ENCODE data around the gene RNU7-1.

Gene RNU7-1

DNA sequence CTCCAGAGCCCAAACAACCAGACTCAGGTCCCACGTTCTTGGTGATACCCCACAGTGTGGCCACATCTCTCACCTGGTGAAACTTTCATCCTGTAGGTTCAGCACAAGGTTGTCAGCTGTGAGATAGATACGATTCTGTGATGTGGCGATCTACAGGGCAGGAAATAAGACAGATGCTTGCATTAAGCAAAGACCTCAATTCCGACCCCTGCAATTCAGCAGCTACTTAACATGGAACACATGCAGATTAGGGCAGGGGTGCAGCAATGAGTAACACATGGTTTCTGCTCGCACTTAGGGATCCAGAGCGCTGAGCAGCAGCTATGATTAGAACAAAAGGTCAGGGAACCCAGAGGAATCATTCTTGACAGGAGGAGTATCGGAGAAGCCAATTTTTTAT lies 22.7 kb downstream of the RNU7-1 start:
- FAIRE-seq: no peak

DNA sequence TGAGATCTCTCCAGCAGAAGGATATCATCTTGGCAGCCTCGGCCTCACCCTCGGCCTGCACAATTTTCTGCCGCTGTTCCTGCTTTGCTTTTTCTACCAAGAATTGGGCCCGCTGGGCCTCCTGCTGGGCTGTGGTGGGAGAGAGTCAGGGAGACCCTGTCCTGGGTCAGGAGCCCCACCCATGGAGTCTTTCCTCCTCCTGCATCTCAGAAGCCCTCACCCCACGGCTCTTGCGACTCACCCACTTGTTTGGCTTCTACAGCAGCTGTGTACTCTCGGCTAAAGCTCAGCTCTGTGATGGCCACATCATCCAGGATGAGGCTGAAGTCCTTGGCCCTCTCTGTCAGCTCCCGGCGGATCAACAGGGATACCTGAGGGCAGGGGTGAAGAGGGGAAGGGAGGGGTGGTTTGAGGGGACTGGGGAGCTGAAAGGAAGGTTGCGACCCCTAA lies 24.1 kb downstream of the RNU7-1 start:
- FAIRE-seq: no peak

DNA sequence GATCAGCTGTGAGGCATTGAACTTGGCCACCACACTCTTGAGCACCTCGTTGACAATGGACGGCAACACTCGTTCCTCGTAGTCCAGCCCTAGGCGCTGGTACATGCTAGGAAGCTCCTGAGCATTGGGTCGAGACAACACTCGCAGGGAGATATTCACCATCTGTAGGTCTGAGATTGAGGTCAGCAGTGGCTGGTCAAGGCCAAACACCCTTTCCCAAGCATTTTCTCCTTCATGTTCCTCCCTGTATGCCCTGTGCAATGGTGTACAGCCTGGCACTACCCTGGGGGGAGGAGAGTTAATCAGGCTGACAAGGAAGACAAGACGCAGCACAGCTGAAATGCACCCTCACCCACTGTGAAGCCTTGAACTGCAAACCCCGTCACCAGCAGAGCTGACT lies 24.8 kb downstream of the RNU7-1 start:
- no peak for FAIRE-seq

- FAIRE-seq: no peak
Measured at GRCh38 chr12:6970096-6970527, 26.5 kb downstream of the RNU7-1 start.

- no peak for FAIRE-seq
Measured at GRCh38 chr12:6974180-6974579, 30.6 kb downstream of the RNU7-1 start.

DNA sequence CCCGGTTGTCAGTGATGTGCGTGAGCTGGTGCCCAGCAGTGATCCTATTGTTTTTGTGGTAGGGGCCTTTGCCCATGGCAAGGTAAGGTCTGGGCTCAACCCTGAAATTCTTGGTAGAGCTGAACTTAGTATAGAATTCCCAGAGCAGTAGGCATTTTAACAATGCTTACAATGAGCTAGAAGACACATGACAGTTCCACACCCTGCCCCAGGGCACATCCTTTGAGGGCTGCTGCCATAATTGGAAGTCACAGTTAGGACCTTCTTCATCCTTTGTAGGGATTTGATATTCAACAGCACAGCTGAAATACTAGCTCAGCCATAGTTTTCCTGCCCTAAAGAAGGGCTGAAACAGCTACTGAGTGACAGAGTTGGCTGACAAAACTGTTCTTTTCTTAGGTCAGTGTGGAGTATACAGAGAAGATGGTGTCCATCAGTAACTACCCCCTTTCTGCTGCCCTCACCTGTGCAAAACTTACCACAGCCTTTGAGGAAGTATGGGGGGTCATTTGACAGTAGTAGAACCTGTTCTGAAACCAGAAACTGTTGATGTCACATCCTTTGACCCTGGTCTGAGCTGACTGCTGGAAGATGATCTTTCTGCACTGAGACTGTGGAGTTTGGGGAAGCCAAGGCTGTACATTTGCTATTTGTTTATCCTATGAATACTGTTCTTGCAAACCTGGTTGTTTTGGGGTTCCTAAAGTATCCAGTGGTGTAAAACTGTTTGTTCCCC lies 31.8 kb downstream of the RNU7-1 start:
- no peak for FAIRE-seq

- no peak for FAIRE-seq
Measured at GRCh38 chr12:6977653-6978052, 34.0 kb downstream of the RNU7-1 start.

DNA sequence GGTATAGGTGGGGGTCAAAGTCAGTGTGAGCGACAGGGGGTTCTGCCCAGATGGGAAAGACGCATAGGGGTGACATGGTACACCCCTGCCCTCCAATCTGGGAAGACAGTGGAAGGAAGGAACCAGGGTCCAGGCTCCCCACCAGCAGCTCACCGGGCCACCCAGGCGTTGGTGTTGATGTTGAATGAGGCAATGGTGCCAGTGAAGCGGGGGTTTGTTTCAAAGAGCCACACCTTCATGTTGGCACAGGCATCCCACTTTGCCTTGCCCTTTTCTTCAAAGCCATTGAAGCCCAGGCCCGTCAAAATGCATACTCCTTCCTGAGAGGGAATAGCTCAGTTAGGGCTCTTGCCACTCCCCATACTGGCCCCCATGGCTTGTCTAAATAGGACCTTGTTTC lies 34.6 kb downstream of the RNU7-1 start:
- FAIRE-seq: no peak

DNA sequence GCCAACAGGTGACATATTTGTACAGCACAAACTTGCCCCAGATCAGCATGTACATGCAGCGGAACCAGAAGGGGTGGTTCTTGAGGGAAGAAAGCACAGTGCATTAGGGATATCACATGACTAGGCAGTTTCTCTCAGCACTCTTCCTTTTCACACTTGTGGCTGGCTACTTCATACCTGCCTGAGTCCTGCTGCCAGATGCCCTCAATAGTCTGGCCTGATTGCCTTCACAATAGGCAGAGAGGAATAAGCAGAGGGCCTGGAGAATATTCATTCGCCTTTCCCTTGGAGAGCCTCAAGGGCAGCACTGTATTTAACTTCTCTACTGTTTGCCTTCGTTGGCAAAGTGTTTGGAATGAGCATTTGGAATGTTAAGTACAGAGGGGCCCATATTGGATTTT lies 35.0 kb downstream of the RNU7-1 start:
- FAIRE-seq: no peak

GRCh38 chr12:6979021-6979420 lies 35.4 kb downstream of the RNU7-1 start:
- FAIRE-seq: no peak

- FAIRE-seq: no peak
Measured at GRCh38 chr12:6979453-6979852, 35.8 kb downstream of the RNU7-1 start.

DNA sequence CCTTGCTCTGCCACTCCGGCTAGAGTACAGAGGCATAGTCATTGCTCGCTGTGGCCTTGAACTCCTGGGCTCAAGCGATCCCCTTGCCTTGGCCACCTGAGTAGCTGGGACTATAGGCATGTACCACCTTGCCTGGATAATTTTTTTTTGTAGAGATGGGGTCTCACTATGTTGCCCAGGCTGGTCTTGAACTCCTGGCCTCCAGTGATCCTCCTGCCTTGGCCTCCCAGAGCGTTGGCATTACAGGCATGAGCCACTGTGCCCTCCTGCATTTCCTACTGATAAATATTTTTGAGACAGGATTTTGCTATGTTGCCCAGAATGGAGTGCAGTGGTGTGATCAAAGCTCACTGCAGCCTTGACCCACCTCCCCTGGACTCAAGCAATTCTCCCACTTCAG lies 36.5 kb downstream of the RNU7-1 start:
- FAIRE-seq: no peak

- no peak for FAIRE-seq
Measured at GRCh38 chr12:6980740-6981139, 37.1 kb downstream of the RNU7-1 start.

GRCh38 chr12:6981152-6982052 lies 37.8 kb downstream of the RNU7-1 start:
- no peak for FAIRE-seq

- no peak for FAIRE-seq
Measured at GRCh38 chr12:6982532-6982931, 38.9 kb downstream of the RNU7-1 start.

DNA sequence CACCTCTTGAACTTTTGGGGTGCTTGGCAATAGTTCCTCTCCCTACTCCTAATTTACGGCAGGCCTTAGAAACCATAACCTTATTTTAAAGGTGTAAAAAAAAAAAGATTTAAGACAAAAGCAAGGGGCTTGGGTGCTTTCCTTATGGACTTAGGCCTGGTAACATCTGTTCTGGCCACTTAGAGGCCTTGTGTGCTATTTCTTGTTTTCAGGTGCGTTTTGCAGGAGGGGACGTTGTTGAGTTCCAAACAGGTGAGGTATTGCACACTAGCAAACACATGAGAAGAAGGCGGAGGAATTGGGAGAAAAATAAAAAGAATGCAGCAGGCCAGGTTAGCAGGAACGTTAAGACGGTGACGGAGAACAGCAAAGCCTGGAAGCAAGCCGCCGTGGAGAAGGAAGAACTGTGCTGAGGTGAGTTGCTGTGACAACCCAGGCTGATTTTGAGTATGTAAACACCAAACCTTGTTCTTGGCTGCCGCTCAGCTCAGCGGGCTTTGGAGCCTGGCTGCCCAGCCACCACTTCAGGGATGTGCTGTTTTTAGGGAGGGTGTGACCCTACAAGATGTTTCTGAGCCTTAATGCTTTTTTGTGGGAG lies 44.4 kb downstream of the RNU7-1 start:
- no peak for FAIRE-seq

Measured in G401.6 (cell line).